Endothelial cell of umbilical vein (primary cell): ENCODE results near the gene PRIMPOL. TPM values are rescaled to one million over a fixed set of nuclear protein-coding genes. Genes with fewer than 3 reads are reported as not detected.
"Not testable (repeated sequence)": the region's sequence is repeated elsewhere in the genome, so short reads cannot be mapped to it uniquely, and the experiment has no call there.

Source experiments
- Bru-seq: library from RNA; stranded (reverse); fragments of 400-500 nt; gene quantifications from one replicate; lab custom pipeline; 2021; lab: Mats Ljungman, UMichigan
- BruChase-seq, 2 experiments: library from RNA; stranded (reverse); fragments of 400-500 nt; gene quantifications; one replicate each; lab custom pipeline; 2021; lab: Mats Ljungman, UMichigan
- BruUV-seq: library from RNA; stranded (reverse); fragments of 400-500 nt; replicated peaks from 2 replicates; lab custom pipeline; 2021; lab: Mats Ljungman, UMichigan
- CTCF ChIA-PET: fragments of 300-600, 350-600 bp; sonication (Branson Sonifier 250); formaldehyde crosslinking; loops from one replicate; lab custom pipeline; 2021; ENCODE audit warnings: antibody characterized with exemption, inconsistent platforms; lab: Charles Lee
- POLR2A ChIA-PET: fragments of 300-600, 350-600 bp; sonication (Branson Sonifier 250); formaldehyde crosslinking; loops from one replicate; lab custom pipeline; 2021; ENCODE audit warnings: antibody characterized with exemption, inconsistent platforms; lab: Charles Lee
- DNase-seq: peaks from one replicate; pipeline ENCODE4 v3.0.0-alpha.2; 2011; ENCODE audit warnings: low read depth, low spot score
- FAIRE-seq: peaks from 2 replicates; lab custom pipeline; 2011; peaks lifted over from hg19 to GRCh38; lab: Jason Lieb, UNC
- H2AFZ ChIP-seq: 2 replicates; pipeline ENCODE4 v1.6.0; 2012; ENCODE audit warnings: low read depth, low read length, control low read depth, inconsistent platforms
- H3K27ac ChIP-seq: 2 replicates; pipeline ENCODE4 v1.5.1; 2011; ENCODE audit warnings: low read depth, mild to moderate bottlenecking, control low read depth, low read length, moderate library complexity; ENCODE audit not compliant: insufficient read depth
- H3K27me3 ChIP-seq, 2 experiments: 2 replicates each; pipeline versions ENCODE4 v1.6.0 to v1.6.1; 2011; ENCODE audit warnings: low read length in 2 of 2, mixed read lengths in 1 of 2; ENCODE audit not compliant: control insufficient read depth in 2 of 2, insufficient read depth in 2 of 2
- H3K36me3 ChIP-seq, 2 experiments: 2 replicates in 1 of 2; 3 replicates in 1 of 2; pipeline ENCODE4 v1.5.1; 2011; ENCODE audit warnings: low read length in 2 of 2, mild to moderate bottlenecking in 1 of 2, moderate library complexity in 1 of 2; ENCODE audit not compliant: control insufficient read depth in 2 of 2, insufficient read depth in 2 of 2; ENCODE audit errors: extremely low read depth in 1 of 2
- H3K4me1 ChIP-seq: 3 replicates; pipeline ENCODE4 v1.5.1; 2011; ENCODE audit warnings: mild to moderate bottlenecking, low read length; ENCODE audit not compliant: control insufficient read depth, insufficient read depth; ENCODE audit errors: extremely low read depth
- H3K4me2 ChIP-seq: 2 replicates; pipeline ENCODE4 v1.6.1; 2011; ENCODE audit warnings: low read length, control low read depth, mixed read lengths; ENCODE audit not compliant: insufficient read depth
- H3K4me3 ChIP-seq, 3 experiments: fragments of 200-600 bp in 1 of 3; sonication (generic), shearing (Covaris generic) in 1 of 3; replicated peaks in 1 of 3; 2 replicates each; pipeline ENCODE4 v1.5.1; 2011 to 2016; ENCODE audit warnings: control low read depth in 3 of 3, low read length in 3 of 3, mild to moderate bottlenecking in 2 of 3, inconsistent platforms in 1 of 3, low read depth in 1 of 3, moderate library complexity in 1 of 3; ENCODE audit not compliant: insufficient read depth in 1 of 3
- H3K79me2 ChIP-seq: 2 replicates; pipeline ENCODE4 v1.6.0; 2012; ENCODE audit warnings: low read length, inconsistent platforms; ENCODE audit not compliant: control insufficient read depth, insufficient read depth
- H3K9ac ChIP-seq: replicated peaks from 2 replicates; pipeline ENCODE3; 2011; ENCODE audit warnings: low read length, control low read depth; ENCODE audit not compliant: insufficient read depth; ENCODE audit errors: extremely low read depth
- H3K9me1 ChIP-seq: replicated peaks from 3 replicates; pipeline ENCODE4 v1.6.0; 2011; ENCODE audit warnings: mild to moderate bottlenecking, low read length; ENCODE audit not compliant: control insufficient read depth, insufficient read depth; ENCODE audit errors: extremely low read depth
- H3K9me3 ChIP-seq: replicated peaks from 2 replicates; pipeline ENCODE4 v1.5.1; 2012; ENCODE audit warnings: low read length, inconsistent platforms; ENCODE audit not compliant: control insufficient read depth, insufficient read depth
- H4K20me1 ChIP-seq: replicated peaks from 2 replicates; pipeline ENCODE3; 2011; ENCODE audit warnings: mild to moderate bottlenecking, low read length; ENCODE audit not compliant: control insufficient read depth, insufficient read depth; ENCODE audit errors: extremely low read depth
- FOS ChIP-seq: IDR thresholded peaks from 2 replicates; pipeline ENCODE4 v1.6.1; 2011; ENCODE audit warnings: mild to moderate bottlenecking, low read length, moderate library complexity, borderline replicate concordance; ENCODE audit not compliant: insufficient read depth
- GATA2 ChIP-seq: IDR thresholded peaks from 2 replicates; pipeline ENCODE4 v1.7.0; 2011; ENCODE audit warnings: low read depth, mild to moderate bottlenecking, moderate library complexity, mixed read lengths, low read length; ENCODE audit not compliant: insufficient read length, insufficient read depth
- JUN ChIP-seq: IDR thresholded peaks from 2 replicates; pipeline ENCODE4 v1.6.1; 2011; ENCODE audit warnings: borderline replicate concordance, low read depth; ENCODE audit not compliant: insufficient read length, insufficient read depth
- POLR2A ChIP-seq: IDR thresholded peaks from 2 replicates; pipeline ENCODE4 v1.6.1; 2012; ENCODE audit warnings: low read depth, mild to moderate bottlenecking, control low read depth, low read length
- POLR2AphosphoS5 ChIP-seq: IDR thresholded peaks from 2 replicates; pipeline ENCODE4 v1.6.1; 2012; ENCODE audit warnings: low read depth, mild to moderate bottlenecking, control low read depth, low read length, moderate library complexity; ENCODE audit not compliant: insufficient read depth
- dilution Hi-C: fragments of 300-500 bp; cut with MboI; formaldehyde crosslinking; loops from one replicate; pipeline ENCODE4 v1.15.0; 2019; ENCODE audit warnings: low sequenced_read_pairs; ENCODE audit not compliant: extremely low pct_ligation_motif_present
- intact Hi-C: fragments of 100-400 bp; cut with micrococcal nuclease; formaldehyde crosslinking; loops from one replicate; pipeline ENCODE4 v1.10.0; 2022
- long read RNA-seq: library from polyadenylated mRNA; stranded (forward); transcript quantifications from one replicate; pipeline ENCODE4 v2.0.0, GENCODE V29; 2021
- polyA minus RNA-seq, 3 experiments: library from RNA; depleted of rRNA, polyadenylated mRNA; stranded (reverse); fragments of >200 nt; gene quantifications; 1 replicate in 1 of 3; 2 replicates in 2 of 3; pipeline ENCODE4 v1.2.3, GENCODE V29; 2011
- polyA plus RNA-seq, 4 experiments: library from polyadenylated mRNA; depleted of rRNA in 3 of 4; stranded (reverse) in 3 of 4; unstranded in 1 of 4; fragments of >200 nt; gene quantifications; 2 replicates each; pipeline versions ENCODE4 v1.2.1 to v1.2.3, GENCODE V29; 2011 to 2012; ENCODE audit warnings: missing spikeins in 1 of 4
- total RNA-seq: library from RNA; stranded (reverse); gene quantifications from 2 replicates; pipeline ENCODE4 v1.2.3, GENCODE V29; 2021
- TF ChIP-seq, protein P1 (sequence below), 2 donors: IDR thresholded peaks; 1 replicate in 1 of 2; 2 replicates in 1 of 2; pipeline ENCODE4 v1.5.1; 2011; ENCODE audit warnings: low read length in 2 of 2, mild to moderate bottlenecking in 2 of 2, moderate library complexity in 2 of 2, control low read depth in 1 of 2, inconsistent platforms in 1 of 2, low read depth in 1 of 2; ENCODE audit not compliant: insufficient read depth in 1 of 2; ENCODE audit errors: extremely low read depth in 1 of 2

The PRIMPOL gene
- total RNA-seq (11.1 and 13.6 TPM in 2 replicates), polyA plus RNA-seq (3.6 and 5.9 TPM in 2 replicates), polyA minus RNA-seq (2.0 and 2.9 TPM in 2 replicates), Bru-seq, nascent RNA (percentile 58 among the genes with signal in this experiment), BruChase-seq, experiment 1, labeled RNA remaining after a 6-hour chase (percentile 62 among the genes with signal in this experiment), BruChase-seq, experiment 2, labeled RNA remaining after a 2-hour chase (percentile 61 among the genes with signal in this experiment)
- 6.5 and 6.6 TPM in 2 replicates for polyA plus RNA-seq (2011; cell fraction: cytosol; rRNA removed)
- 11.2 and 12.4 TPM in 2 replicates for polyA plus RNA-seq (2011; cell fraction: nucleus; rRNA removed)
- polyA plus RNA-seq (2012) = 10.3 and 10.4 TPM in 2 replicates
- polyA minus RNA-seq (2011; cell fraction: cytosol; rRNA and poly(A)+ RNA removed) = 5.5 TPM
- 2.6 and 4.8 TPM in 2 replicates for polyA minus RNA-seq (2011; cell fraction: nucleus; rRNA and poly(A)+ RNA removed)
- long read RNA-seq, transcript PRIMPOL-201 (14 exons, 2,289 nt) = major isoform, 9 of 24 reads
- long read RNA-seq, partial matches to known transcripts = 1 of 24 reads
- long read RNA-seq, other reads (novel, unspliced or antisense) = 8 of 24 reads

- Histone ChIP-seq H3K27ac (peak within 1 kb of the TSS; percentile 96), H2AFZ (peak within 1 kb of the TSS; percentile 87), H3K9ac (peak within 1 kb of the TSS; percentile 99), H3K36me3 (no peaks in the 10 kb centered on the region), H3K9me3 (no peaks in the 10 kb centered on the region), H3K4me2 (peak within 1 kb of the TSS; percentile 96), H3K27me3 (no peaks in the 10 kb centered on the region), H3K4me1 (peaks cover 44% of the 10 kb centered on the region), H4K20me1 (no peaks in the 10 kb centered on the region), H3K79me2 (peaks cover 57% of the 10 kb centered on the region), H3K9me1 (no peaks in the 10 kb centered on the region), H3K4me3 (peak within 1 kb of the TSS; percentile 49 to 89 (median 78))
- FAIRE-seq (peak; percentile 85), DNase-seq (peak; percentile 97)
- intact Hi-C loops (loop anchor here (1.0 to 10.0 kb wide), 12 partner anchors 39 to 1126 kb away; partner anchors contain the start of genes IRF2 and SLC25A4), dilution Hi-C loops (no loop called here)
- BruUV-seq = no TSS peak
- CTCF ChIA-PET = interaction anchor here (0.6 to 3.9 kb wide), 23 partner anchors 13 to 447 kb away, joined by 3 to 30 read pairs (median 4); partner anchors contain the start of gene CENPU
- POLR2A ChIA-PET = interaction anchor here (0.6 to 2.9 kb wide), 19 partner anchors 10 to 1890 kb away, joined by 3 to 17 read pairs (median 4); partner anchors contain the start of genes CENPU and IRF2
- TF ChIP-seq GATA2 (no peak), POLR2A (peak; percentile 87), FOS (no peak), POLR2AphosphoS5 (peak; percentile 96), JUN (no peak)
- TF ChIP-seq, protein P1, sequence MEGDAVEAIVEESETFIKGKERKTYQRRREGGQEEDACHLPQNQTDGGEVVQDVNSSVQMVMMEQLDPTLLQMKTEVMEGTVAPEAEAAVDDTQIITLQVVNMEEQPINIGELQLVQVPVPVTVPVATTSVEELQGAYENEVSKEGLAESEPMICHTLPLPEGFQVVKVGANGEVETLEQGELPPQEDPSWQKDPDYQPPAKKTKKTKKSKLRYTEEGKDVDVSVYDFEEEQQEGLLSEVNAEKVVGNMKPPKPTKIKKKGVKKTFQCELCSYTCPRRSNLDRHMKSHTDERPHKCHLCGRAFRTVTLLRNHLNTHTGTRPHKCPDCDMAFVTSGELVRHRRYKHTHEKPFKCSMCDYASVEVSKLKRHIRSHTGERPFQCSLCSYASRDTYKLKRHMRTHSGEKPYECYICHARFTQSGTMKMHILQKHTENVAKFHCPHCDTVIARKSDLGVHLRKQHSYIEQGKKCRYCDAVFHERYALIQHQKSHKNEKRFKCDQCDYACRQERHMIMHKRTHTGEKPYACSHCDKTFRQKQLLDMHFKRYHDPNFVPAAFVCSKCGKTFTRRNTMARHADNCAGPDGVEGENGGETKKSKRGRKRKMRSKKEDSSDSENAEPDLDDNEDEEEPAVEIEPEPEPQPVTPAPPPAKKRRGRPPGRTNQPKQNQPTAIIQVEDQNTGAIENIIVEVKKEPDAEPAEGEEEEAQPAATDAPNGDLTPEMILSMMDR (IDR thresholded peaks at IDR 0.05; ENCODE audit: extremely low read depth in 1 of 2, insufficient read depth in 1 of 2, low read depth in 1 of 2, low read length in 2 of 2) = peak in 1 of 2 donors; percentile 37
Measured at GRCh38 chr4:184649026-184649970, at the start of gene PRIMPOL, which contains the start of gene CASP3. Gene PRIMPOL, plus strand, starts transcription at chr4:184649738. Its CDS starts 7,403 bp downstream, at chr4:184657141. Gene CASP3, minus strand, starts transcription at chr4:184649447. Its CDS starts 10,994 bp downstream, at chr4:184638453.

DNA sequence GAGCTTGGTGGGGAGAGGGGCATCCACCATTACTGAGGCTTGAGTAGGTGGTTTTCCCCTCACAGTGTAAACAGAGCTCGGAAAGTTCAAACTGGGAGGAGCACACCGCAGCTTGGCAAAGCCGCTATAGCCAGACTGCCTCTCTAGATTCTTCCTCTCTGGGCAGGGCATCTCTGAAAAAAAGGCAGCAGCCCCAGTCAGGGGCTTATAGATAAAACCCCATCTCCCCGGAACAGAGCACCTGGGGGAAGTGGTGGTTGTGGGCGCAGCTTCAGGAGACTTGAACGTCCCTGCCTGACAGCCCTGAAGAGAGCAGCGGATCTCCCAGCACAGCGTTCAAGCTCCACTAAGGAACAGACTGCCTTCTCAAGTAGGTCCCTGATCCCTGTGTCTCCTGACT lies 48.6 kb upstream of the PRIMPOL start:
- H4K20me1 ChIP-seq, intact Hi-C loops, H3K27me3 ChIP-seq, H3K36me3 ChIP-seq, FAIRE-seq, POLR2A ChIA-PET, DNase-seq, H3K9ac ChIP-seq, BruUV-seq, H2AFZ ChIP-seq, H3K9me3 ChIP-seq, H3K27ac ChIP-seq, H3K79me2 ChIP-seq, dilution Hi-C loops, H3K4me2 ChIP-seq, H3K4me3 ChIP-seq, H3K9me1 ChIP-seq: not testable (repeated sequence)
- peaks cover 16% of the 10 kb centered on the region for H3K4me1 ChIP-seq
- CTCF ChIA-PET = interaction anchor here (1.4 kb wide), 1 partner anchor 26 kb away, joined by 3 read pairs; no protein-coding TSS in a partner anchor
